ENCODE measurements around the gene SULT2B1.
"Not testable (repeated sequence)": the region's sequence is repeated elsewhere in the genome, so short reads cannot be mapped to it uniquely, and the experiment has no call there.

The SULT2B1 gene
- total RNA-seq = 0 to 1.5 (median 0) reads per million in 17 experiments

DNA sequence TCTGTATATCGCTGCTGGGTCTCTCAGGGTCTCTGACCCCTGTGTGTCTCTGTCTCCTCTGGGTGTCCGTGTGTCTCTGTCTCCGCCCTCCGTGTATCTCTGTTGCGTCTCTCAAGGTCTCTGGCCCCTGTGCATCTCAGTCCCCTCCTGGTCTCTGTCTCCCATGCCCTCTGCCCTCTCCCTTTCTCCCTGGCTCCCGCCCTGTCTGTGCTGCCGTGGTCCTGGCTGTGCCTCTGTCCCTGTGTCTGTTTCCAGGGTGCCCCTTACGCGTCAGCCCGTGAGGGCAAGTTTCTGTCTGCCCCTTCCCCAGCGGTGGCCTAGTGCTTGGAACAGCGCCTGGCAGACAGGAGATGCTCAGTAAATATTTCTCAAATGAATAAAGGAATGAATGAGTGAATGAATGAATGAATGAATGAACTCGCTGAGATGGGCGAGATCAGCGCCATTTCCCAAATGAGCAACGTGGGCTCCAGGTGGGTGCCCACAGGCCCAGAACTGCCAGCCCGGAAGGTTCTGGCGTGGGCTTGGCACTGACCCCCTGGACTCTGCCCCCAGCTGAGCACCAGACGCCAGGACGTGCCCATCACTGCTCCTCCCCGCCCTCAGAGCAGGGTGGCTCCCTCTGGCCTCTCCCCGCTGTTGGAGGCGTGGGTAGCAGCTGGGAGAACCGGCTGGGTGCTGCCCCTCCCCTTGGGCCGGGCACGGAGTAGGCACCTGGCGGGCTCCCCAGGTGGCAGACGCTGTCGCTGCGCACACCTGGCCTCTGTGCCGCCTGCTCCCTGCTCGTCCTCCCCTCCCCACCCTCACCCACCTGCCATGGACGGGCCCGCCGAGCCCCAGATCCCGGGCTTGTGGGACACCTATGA, at the start of gene SULT2B1:
TSS of gene SULT2B1 (plus strand) at position 736 of the 866 bp plus-strand sequence. CDS start at position 817, 81 bp downstream.
- DNase-seq = no peak

DNA sequence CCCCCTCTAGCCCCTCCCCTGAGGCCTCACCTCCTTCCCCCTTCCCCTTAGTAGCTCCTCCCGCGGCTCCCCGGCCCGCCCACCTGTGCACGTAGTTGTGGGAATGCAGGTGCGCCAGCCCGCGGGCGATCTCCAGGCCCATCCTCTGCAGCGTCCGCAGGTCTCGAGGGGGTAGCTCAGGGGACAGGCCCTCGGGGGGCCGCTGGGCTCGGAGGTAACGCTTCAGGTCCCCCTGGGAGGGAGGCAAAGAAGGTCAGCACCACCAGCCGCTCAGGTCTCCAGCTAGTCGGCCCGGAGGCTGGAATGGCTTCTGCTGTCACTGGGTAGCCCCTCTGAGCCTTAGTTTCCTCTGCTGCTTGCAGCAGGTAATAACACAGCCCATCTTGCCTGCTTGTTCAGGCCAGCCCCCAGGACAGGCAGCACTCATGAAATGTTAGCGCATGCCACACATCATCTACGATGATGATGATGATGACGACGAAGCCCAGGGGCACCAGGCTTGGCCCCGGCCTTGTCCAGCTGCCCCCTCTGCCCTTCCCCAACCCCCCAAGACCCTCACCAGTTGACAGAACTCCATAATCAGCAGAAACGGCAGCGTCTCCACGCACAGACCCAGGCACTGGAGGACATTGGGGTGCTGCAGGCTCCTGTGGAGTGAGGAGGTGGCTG, 49.5 kb upstream of the SULT2B1 start:
- no peak for DNase-seq

DNA sequence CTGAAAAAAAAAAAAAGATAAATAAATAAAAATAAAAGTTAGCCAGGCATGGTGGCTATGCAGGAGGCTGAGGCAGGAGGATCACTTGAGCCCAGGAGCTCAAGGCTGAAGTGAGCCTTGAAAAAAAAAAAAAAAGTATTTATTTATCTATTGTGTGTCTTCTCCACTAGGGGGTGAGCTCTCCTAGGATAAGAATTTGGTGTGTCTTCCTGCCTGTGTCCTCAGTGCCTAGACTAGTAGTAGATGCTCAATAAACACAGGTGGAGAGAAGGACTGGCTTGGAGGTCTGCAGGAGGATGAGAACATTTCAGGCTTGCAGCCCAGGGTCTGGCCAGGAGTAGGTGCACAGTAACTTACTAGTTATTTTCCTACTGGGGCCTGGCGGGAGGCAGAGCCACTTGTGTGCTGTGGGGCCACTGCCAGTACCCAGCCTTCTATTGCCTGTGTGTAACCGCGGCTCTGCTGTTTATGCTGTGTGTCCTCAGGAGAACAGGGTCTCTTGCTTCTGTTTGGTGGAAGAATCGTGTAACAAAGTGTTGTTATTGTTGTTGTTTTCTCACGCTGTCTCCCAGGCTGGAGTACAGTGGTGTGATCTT, 45.7 kb upstream of the SULT2B1 start:
- DNase-seq = peak; percentile 35 to 82 (median 64)

DNA sequence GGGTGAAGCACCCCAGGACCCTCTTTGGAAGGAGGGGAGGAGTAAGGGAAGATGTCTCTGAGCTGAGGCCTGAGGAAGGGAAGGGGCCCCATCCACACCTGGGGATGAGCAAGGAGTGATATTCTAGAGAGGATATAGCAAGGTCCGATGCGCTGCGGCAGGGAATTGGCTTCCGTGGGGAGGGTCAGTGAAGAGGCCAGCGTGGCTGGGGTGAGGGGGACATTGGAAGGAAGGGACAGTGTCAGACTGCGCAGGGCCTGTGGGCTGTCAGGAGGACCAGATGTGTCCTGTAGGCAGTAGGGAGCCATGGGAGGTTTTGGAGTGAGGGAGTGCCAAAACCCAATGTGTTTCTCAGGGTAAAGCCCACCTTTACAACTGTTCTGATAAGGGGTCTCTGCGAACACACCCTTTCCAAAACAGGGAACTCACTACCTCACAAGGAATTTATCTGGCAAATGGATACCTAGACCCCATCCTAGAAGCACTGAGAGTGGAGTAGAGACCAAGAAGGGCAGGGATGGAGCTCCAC, 44.0 kb upstream of the SULT2B1 start:
- no peak for DNase-seq

DNA sequence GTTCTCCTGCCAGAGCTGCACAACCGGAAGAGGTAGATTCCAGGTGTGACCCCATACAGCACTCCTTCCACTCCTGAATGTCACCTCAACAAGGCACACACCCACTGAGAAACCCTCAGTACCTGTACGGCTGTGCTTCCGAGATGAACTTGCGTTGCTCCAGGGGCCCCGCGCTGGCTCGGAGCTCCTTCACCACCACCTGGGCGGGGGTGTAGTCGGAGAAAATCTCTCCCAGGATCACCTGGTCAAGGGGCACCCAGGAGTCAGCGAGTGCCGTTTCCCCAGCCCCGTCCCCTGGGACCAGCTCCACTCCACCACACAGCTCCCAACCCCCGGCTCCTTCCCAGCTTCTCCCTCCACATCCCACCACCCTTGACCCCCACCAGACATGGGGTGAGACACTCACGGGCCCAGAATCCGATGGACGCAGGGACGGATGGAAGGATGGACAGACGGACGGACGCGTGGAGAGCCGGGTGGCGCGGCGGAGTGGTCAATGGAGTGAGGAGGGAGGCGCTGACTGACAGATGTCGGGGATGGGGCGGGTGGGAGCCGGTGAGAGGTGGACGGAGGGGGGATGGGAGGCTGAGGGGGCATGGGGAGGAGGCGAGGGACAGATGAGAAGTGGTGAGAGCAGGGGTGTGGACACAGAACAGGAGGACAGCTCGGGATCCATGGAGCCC, 43.1 kb upstream of the SULT2B1 start:
- no peak for DNase-seq

DNA sequence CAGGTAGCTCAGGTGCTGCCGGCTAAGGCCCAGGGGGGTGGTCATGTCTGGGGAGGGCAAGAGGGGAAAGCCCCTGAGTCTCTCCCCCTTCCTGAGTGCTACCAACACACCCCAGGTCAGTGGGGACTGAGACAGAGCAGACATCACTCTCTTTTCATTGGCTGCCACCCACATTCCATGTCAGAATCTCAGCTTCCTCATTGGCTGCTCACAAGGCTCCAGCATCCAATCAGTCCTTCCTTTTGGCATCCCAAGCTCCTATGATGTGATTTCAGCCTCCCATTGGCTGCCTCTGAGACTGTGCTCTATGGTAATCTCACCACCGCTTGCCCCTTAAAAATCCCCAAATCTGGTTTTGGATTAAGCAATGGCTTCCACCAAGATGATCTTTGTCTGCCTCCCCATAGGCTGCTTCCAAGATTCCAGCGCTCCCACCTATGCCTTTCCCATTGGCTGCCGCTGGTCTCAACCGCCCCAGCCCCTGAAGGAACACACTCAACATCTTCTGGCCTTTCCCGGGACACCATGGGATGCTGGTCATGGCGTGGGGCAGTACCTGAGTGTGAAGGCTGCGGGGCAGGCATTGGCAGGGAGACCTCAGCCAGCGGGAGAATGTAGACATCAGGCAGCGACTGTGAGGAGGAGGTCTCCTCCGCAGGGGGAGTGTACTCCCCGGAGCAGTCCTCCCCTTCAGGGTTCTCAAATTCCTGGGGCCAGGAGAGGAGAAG, 42.3 kb upstream of the SULT2B1 start:
- peak in 1 of 4 experiments; percentile 35 for DNase-seq

DNA sequence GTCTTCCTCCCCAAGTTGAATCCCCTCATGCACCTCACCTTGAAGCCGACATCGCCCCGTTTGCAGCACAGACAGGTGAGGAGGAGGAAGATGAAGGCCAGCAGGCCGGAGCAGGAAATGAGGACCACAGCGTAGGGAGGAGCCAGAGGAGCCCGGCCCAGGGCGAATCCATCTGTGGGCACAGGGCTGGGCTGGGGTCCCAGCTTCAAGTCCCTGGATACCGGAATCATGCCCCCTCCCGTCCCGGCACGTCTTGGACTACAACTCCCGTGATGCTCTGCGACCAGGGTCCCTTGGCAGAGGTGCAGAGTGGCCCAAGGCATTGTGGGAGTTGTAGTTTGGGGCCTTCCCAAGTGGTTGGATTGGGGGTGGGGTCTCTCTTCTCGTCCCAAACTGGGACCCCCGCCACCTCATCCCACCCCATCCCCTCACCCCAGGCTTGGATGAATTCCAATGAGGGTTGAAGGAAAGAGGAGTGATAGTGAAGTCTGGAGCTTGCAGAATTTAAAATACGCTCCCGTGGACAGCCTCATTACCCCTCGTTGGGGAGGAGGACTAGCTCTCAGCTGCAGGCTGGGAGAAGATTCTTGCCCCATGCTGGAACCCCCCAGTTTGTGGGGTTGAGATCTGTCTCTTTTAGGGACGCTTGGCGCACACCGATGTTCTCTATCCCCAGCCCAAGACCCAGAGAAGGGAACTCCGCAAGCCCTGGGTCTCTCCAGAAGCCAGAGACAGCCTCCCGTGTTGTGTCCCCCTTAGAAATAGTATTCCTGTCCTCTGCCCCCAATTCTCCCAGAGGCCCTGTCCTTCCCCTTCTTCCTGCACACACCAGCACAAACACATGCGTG, 41.3 kb upstream of the SULT2B1 start:
- DNase-seq = peak; percentile 57 to 78 (median 64)

DNA sequence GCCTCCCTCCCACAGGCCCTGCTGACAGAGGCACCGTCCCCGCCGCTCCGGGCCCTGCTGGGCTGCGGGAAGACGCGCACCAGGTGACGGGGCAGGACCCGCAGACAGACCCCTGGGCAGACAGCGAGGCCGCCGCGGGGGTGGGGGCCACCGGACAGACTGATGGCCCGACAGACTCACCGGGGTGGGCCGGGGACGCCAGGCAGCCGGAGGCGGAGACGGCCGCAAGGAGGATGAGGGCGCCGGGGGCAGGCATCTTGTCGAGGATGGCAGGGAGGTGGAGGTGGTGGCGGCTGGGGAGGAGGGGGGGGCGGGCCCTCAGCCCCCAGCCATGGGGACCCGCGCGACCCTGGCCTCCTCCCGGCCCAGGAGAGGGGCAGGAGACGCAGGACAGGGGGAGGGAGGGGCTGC, 40.6 kb upstream of the SULT2B1 start:
- no peak for DNase-seq

DNA sequence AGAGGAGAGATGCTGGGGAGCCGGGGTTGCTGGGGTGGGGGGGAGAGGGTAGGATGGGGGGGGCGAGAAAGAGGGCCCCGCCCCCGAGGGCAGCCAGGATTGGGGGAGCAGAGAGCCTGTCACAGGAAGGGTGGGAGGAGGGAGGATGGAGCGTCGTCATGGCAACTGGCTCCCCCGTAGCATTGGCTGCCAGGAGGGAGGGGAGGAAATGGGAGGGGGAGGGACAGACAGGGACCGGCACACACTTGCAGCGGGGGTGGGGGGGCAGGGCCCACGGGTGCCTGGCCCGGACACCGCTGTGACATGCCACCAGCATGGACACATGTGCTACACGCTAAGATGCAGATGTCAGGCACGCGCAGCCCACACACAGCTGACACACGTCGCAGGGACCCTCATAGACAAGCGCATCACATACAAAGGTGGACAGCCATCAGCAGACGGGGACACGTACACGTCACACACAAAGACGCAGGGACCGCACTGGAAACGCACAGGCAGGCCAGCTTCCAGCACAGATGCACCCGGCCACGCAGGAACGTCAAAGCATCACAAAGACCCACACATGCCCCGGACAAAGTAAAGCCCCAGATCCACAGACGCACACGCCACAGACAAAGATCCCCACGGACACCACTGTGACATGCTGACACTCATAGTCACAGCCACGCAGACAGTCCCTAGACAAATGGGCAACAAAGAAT, 40.0 kb upstream of the SULT2B1 start, which contains the start of gene LMTK3:
TSS of gene LMTK3 (minus strand) at position 36 of the 704 bp plus-strand sequence. CDS start 259 bp downstream, outside the sequence.
- DNase-seq = no peak

DNA sequence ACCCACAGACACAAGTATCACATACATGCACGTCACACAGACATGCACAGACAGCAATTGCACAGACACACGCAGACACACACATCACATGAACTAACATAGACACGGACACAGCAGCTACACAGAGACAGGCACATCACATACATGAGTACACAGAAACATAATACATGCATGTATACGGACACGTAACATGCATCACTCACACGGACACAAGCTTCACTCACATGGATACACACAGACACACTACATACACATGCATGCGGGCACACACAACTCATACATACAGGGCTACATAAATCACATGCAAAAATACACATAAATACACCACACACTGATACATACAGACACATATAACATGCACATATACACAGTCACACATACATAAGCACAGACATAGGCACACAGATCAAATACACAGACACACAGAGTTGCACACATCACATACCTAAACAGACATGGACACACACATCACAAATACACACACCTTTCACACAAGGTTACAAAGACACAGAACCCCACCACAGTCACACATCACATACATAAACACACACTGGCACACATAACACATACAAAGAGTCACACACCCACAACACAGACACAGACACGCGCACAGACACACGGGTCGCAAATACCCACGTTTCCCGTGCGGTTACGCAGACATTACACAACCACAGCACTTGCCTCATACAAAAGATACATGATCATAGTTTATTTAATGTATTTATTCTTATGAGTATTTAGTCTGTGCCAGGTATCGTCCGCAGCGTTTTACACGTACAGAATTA, 39.3 kb upstream of the SULT2B1 start:
- peak; percentile 34 to 50 (median 36) for DNase-seq

DNA sequence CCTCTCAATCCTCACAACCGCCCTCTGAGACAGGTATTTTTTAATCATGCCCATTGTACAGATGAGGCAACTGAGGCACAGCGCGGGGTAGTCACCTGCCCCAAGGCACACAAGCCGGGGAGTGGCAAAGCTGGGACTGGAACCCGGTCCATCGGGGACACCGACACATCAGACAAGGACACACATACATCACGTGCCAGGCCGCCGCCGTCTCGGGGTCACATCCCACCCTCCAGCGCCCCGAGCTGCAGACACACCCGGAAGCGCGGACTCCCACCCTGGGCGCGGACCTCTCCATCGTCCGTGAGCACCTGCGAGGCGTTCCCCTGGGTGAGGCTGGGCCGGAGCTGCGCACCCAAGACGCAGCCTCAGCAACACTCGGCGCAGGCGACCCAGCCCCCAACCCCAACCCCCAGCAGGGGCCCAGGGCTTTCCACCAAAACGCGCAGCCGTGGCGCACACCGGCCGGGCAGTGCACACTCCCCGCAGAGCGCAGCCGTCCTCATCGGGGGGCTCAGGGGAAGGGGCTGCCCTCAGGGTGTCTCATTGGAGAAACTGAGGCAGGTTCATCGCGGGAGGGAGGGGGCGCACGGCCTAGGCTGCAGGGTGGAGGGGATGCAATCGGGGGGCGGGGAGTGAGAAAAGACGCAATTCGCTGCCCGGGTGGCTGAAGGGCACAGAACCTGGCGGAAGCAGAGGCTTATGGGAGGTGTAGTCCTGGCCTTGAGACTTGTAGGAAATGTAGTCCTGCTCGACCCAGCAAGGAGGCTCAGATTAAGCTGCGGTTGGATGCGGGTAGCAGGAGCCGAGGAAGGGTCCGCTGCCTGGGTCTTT, 38.5 kb upstream of the SULT2B1 start:
- peak; percentile 58 to 76 (median 68) for DNase-seq

DNA sequence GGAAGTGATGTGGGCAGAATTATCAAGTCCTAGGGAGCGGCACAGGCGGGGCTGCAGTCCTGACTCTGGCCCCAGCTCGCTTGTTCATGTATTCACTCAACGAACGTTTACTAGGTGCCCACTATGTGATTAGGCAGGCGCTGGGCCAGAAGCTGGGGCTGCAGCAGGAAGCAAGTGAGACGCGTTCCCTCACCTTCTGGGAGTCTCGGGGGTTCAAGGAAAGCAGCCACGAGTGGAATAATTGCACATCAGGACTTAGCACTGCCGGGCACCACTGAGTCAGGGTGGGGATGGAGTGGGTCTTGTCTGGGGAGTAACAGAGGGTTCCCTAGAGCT, 37.9 kb upstream of the SULT2B1 start:
- DNase-seq = no peak

DNA sequence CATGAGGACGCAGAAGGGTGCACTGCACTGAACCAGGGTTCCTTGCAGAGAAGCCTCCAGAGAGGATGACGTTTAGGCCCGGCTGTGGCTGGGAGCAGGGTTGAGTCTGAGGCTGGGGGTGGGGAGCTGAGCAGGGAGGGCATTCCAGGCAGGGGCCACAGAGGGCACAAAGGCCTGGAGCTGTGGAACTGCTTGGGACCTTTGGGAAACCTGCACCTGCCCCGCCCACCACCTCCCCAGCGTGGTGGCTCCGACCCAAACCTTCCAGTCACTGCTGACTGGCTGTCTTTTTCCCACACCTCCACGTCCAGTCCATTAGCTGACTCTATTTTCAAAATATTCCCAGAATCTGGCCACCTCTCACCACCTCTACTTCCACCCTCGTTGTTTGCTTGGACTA, 35.4 kb upstream of the SULT2B1 start:
- no peak for DNase-seq

DNA sequence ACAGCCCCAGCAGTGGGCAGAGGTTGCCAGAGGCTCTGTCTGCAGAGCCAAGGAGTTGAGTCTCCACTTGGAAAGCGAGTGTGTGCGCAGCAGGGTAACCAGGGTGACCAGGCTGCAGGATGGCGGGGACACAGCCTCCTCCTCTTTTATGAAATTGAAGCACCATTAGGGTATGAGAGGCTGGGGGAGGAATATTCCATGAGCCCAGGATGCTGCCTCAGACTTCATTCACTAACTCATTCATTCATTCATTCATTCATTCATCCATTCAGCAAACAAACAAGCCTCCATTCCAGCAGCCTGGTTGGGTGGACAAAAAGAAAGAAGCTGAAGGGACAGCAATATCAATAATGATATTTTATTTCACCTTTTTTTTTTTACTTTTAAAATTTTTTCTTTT, 33.8 kb upstream of the SULT2B1 start:
- DNase-seq = no peak

DNA sequence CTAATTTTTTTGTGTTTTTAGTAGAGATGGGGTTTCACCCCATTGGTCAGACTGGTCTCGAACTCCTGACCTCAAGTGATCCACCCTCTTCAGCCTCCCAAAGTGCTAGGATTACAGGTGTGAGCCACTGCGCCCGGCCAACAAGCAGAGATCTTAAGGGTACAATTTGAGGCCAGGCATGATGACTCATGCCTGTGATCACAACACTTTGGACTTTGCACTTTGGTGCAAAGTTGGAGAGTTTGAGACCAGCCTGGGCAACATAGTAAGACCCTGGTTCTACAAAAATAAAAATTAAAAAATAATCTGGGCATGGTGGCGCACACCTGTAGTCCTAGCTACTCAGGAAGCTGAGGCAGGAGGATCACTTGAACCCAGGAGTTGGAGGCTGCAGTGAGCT, 32.5 kb upstream of the SULT2B1 start:
- not testable (repeated sequence) for DNase-seq

DNA sequence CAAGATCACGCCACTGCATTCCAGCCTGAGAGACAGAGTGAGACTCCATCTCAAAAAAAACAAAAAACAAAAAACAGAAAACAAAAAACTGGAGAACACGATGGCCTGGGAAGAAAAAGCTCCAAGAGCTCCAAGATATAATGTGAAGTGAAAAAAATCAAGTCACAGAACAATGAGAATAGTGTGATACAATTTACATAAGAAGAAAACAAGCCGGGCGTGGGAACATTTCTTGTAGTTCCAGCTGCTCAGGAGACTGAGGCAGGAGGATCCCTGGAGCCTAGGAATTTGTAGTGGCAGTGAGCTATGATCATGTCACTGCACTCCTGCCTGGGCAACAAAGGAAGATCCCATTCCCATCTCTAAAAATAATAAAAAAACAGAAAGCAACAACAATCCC, 31.8 kb upstream of the SULT2B1 start:
- no peak for DNase-seq

DNA sequence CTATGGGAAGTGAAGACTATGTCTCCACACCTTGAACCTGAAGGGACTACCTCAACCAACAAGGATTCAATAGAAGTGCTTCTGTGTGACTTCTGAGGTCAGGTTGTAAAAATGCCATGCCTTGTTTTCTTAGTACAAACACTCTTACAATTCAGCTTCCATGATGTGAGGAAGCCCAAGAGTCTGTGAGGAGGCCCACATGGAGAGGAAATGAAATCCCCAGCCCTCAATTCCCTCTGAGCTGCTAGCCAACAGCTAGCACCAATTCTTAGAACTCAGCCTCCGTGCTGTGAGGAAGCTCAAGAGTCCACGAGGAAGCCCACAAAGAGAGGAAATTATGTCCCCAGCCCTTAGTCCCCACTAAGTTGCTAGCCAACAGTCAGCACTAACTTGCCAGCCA, 27.8 kb upstream of the SULT2B1 start:
- DNase-seq = no peak

DNA sequence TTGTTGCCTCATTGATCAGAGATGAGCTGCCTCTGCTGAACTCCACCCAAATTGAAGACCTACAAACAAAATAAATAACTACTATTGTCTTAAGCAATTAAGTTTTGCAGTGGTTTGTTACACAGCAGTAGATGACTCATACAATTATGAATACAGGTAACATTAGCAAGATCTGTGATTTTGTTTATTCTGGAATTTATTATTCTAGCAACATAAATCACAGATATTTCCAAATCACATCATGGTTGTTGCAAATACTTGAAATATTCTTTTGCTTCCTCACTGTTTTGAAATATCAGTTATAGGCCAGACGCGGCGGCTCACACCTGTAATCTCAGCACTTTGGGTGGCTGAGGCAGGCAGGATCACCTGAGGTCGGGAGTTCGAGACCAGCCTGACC, 27.2 kb upstream of the SULT2B1 start:
- DNase-seq = no peak

Data from suppressor macrophage (primary cell).